Neural cell (in vitro differentiated cells): ENCODE measurements around the gene ENDOU.

Experiments
- EP300 ChIP-seq: fragments of 450-650 bp; conservative IDR thresholded peaks from 2 replicates; pipeline ENCODE4 v1.6.1; 2014; ENCODE audit warnings: antibody characterized with exemption, mild to moderate bottlenecking, moderate library complexity; ENCODE audit not compliant: poor library complexity, severe bottlenecking
- EZH2 ChIP-seq: fragments of 200-600, 300-800 bp; shearing (Covaris generic), sonication (generic); IDR thresholded peaks from 2 replicates; pipeline ENCODE4 v1.6.1; 2014; ENCODE audit warnings: antibody characterized with exemption, low read length, borderline replicate concordance, mild to moderate bottlenecking; ENCODE audit not compliant: insufficient read depth, poor library complexity, severe bottlenecking
- MXI1 ChIP-seq: fragments of 450-650 bp; conservative IDR thresholded peaks from 2 replicates; pipeline ENCODE4 v1.6.1; 2014; ENCODE audit warnings: antibody characterized with exemption, mild to moderate bottlenecking; ENCODE audit not compliant: poor library complexity, severe bottlenecking
- POLR2AphosphoS5 ChIP-seq: IDR thresholded peaks from 2 replicates; pipeline ENCODE4 v1.6.1; 2012
- RAD21 ChIP-seq: fragments of 450-650 bp; conservative IDR thresholded peaks from 2 replicates; pipeline ENCODE4 v1.6.1; 2014; ENCODE audit warnings: antibody characterized with exemption, mild to moderate bottlenecking, moderate library complexity
- SMC3 ChIP-seq: fragments of 450-650 bp; conservative IDR thresholded peaks from 2 replicates; pipeline ENCODE4 v1.6.1; 2014; ENCODE audit warnings: antibody characterized with exemption, mild to moderate bottlenecking, moderate library complexity; ENCODE audit not compliant: poor library complexity
- TAF1 ChIP-seq: IDR thresholded peaks from 2 replicates; pipeline ENCODE4 v1.6.1; 2012; ENCODE audit warnings: low read depth
- TF ChIP-seq, protein P1 (sequence below): fragments of 450-650 bp; IDR thresholded peaks from 2 replicates; pipeline ENCODE4 v1.5.1; 2014; ENCODE audit warnings: antibody characterized with exemption, mild to moderate bottlenecking, moderate library complexity; ENCODE audit not compliant: poor library complexity, severe bottlenecking
- TF ChIP-seq, protein P2 (sequence below): IDR thresholded peaks from 2 replicates; pipeline ENCODE4 v1.6.1; 2012; ENCODE audit warnings: borderline replicate concordance

DNA sequence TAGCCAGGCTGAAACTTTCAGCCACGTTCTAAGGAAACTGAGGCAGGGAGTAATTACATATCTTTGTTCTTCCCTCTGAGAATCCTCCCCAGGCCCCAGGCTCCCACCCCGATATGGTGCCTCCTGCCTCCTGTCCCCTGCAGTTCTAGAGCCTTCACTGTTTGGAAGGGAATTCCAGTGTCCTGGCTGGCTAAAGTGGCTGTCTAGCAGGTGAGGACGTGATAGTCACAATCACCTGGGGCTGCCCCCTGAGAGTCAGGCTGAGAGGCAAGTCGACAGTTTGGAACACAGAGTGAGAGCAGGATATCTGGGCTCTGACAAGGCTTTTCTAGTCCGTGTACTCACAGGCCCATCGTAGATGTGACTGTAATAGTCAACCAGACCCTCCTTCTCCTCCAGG, 13.1 kb downstream of the ENDOU start:
- TF ChIP-seq RAD21: no peak
- TF ChIP-seq, protein P1, sequence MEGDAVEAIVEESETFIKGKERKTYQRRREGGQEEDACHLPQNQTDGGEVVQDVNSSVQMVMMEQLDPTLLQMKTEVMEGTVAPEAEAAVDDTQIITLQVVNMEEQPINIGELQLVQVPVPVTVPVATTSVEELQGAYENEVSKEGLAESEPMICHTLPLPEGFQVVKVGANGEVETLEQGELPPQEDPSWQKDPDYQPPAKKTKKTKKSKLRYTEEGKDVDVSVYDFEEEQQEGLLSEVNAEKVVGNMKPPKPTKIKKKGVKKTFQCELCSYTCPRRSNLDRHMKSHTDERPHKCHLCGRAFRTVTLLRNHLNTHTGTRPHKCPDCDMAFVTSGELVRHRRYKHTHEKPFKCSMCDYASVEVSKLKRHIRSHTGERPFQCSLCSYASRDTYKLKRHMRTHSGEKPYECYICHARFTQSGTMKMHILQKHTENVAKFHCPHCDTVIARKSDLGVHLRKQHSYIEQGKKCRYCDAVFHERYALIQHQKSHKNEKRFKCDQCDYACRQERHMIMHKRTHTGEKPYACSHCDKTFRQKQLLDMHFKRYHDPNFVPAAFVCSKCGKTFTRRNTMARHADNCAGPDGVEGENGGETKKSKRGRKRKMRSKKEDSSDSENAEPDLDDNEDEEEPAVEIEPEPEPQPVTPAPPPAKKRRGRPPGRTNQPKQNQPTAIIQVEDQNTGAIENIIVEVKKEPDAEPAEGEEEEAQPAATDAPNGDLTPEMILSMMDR: no peak
- no peak for TF ChIP-seq MXI1
- TF ChIP-seq SMC3: no peak
- TF ChIP-seq EZH2: no peak
- no peak for TF ChIP-seq POLR2AphosphoS5
- TF ChIP-seq TAF1: no peak
- TF ChIP-seq EP300: no peak
- TF ChIP-seq, protein P2, sequence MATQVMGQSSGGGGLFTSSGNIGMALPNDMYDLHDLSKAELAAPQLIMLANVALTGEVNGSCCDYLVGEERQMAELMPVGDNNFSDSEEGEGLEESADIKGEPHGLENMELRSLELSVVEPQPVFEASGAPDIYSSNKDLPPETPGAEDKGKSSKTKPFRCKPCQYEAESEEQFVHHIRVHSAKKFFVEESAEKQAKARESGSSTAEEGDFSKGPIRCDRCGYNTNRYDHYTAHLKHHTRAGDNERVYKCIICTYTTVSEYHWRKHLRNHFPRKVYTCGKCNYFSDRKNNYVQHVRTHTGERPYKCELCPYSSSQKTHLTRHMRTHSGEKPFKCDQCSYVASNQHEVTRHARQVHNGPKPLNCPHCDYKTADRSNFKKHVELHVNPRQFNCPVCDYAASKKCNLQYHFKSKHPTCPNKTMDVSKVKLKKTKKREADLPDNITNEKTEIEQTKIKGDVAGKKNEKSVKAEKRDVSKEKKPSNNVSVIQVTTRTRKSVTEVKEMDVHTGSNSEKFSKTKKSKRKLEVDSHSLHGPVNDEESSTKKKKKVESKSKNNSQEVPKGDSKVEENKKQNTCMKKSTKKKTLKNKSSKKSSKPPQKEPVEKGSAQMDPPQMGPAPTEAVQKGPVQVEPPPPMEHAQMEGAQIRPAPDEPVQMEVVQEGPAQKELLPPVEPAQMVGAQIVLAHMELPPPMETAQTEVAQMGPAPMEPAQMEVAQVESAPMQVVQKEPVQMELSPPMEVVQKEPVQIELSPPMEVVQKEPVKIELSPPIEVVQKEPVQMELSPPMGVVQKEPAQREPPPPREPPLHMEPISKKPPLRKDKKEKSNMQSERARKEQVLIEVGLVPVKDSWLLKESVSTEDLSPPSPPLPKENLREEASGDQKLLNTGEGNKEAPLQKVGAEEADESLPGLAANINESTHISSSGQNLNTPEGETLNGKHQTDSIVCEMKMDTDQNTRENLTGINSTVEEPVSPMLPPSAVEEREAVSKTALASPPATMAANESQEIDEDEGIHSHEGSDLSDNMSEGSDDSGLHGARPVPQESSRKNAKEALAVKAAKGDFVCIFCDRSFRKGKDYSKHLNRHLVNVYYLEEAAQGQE: no peak
